OCI-LY7 (cell line): ENCODE measurements around the gene HLA-F. TPM values are rescaled to one million over a fixed set of nuclear protein-coding genes. Genes with fewer than 3 reads are reported as not detected.

Experiments used
- BruUV-seq: library from RNA; stranded (reverse); fragments of 400-500 nt; replicated peaks from 2 replicates; lab custom pipeline; 2021; lab: Mats Ljungman, UMichigan
- CTCF ChIA-PET: fragments of 300-600 bp; sonication (Branson Sonifier 250); formaldehyde crosslinking; loops from one replicate; lab custom pipeline; 2022; ENCODE audit warnings: antibody characterized with exemption; ENCODE audit not compliant: unreplicated experiment; lab: Charles Lee
- POLR2A ChIA-PET: fragments of 300-600 bp; sonication (Branson Sonifier 250); formaldehyde crosslinking; loops from one replicate; lab custom pipeline; 2022; ENCODE audit warnings: antibody characterized with exemption; lab: Charles Lee
- DNase-seq: peaks from one replicate; pipeline ENCODE4 v3.0.0-alpha.2; 2015; ENCODE audit warnings: low spot score
- H2AFZ ChIP-seq: fragments of 200-600 bp; sonication (generic), shearing (Covaris generic); 2 replicates; pipeline ENCODE4 v1.6.1; 2014; ENCODE audit warnings: mild to moderate bottlenecking, antibody characterized with exemption, low read length, moderate library complexity
- H3K27ac ChIP-seq: fragments of 200-600 bp; sonication (generic); 2 replicates; pipeline ENCODE4 v1.5.1; 2014; ENCODE audit warnings: mixed run types, low read depth, mild to moderate bottlenecking, moderate library complexity, low read length, inconsistent platforms; ENCODE audit not compliant: poor library complexity, severe bottlenecking
- H3K36me3 ChIP-seq: fragments of 200-600 bp; sonication (generic); 2 replicates; pipeline ENCODE4 v1.6.1; 2014; ENCODE audit warnings: mild to moderate bottlenecking, antibody characterized with exemption, low read length, moderate library complexity, mixed read lengths; ENCODE audit not compliant: insufficient read depth
- H3K4me1 ChIP-seq: fragments of 200-600 bp; sonication (generic); 2 replicates; pipeline ENCODE4 v1.5.1; 2014; ENCODE audit warnings: mild to moderate bottlenecking, low read length; ENCODE audit not compliant: insufficient read depth, poor library complexity, severe bottlenecking
- H3K4me2 ChIP-seq: fragments of 200-600 bp; sonication (generic); 2 replicates; pipeline ENCODE4 v1.6.1; 2014; ENCODE audit warnings: mild to moderate bottlenecking, low read length
- H3K4me3 ChIP-seq: fragments of 200-600 bp; sonication (generic); 2 replicates; pipeline ENCODE4 v1.5.1; 2014; ENCODE audit warnings: mild to moderate bottlenecking, low read depth, low read length; ENCODE audit not compliant: poor library complexity, severe bottlenecking
- H3K79me2 ChIP-seq: fragments of 200-600 bp; sonication (generic); 2 replicates; pipeline ENCODE4 v1.6.1; 2016; ENCODE audit warnings: low read depth, mild to moderate bottlenecking, low read length, moderate library complexity, mixed read lengths; ENCODE audit not compliant: insufficient read depth
- H3K9me2 ChIP-seq: fragments of 200-600 bp; sonication (generic); 2 replicates; pipeline ENCODE4 v1.6.1; 2016; ENCODE audit warnings: mild to moderate bottlenecking, low read length, mixed read lengths; ENCODE audit not compliant: insufficient read depth
- H3K9me3 ChIP-seq: fragments of 200-600 bp; sonication (generic); 2 replicates; pipeline ENCODE4 v1.6.1; 2014; ENCODE audit warnings: mild to moderate bottlenecking, mixed run types, low read length, mixed read lengths
- H4K20me1 ChIP-seq: fragments of 200-600 bp; sonication (generic); 2 replicates; pipeline ENCODE4 v1.6.1; 2014; ENCODE audit warnings: mild to moderate bottlenecking, antibody characterized with exemption, low read length, moderate library complexity, mixed read lengths; ENCODE audit not compliant: insufficient read depth
- CTCF ChIP-seq: fragments of 200-600 bp; sonication (generic); conservative IDR thresholded peaks from 2 replicates; pipeline ENCODE4 v1.5.1; 2014; ENCODE audit warnings: mild to moderate bottlenecking, antibody characterized with exemption, low read length, moderate library complexity, mixed read lengths
- EZH2phosphoT487 ChIP-seq: fragments of 200-600 bp; sonication (generic); IDR thresholded peaks from 2 replicates; pipeline ENCODE4 v1.6.1; 2018; ENCODE audit warnings: low read depth, borderline replicate concordance, mild to moderate bottlenecking, mixed run types, antibody characterized with exemption, low read length, moderate library complexity, mixed read lengths
- intact Hi-C: fragments of 100-400 bp; cut with micrococcal nuclease; formaldehyde crosslinking; loops from one replicate; pipeline ENCODE4 v1.10.0; 2022; ENCODE audit not compliant: unreplicated experiment
- total RNA-seq, 2 experiments: library from RNA; depleted of rRNA in 1 of 2; stranded (reverse); fragments of >200 nt in 1 of 2; shearing (Covaris generic) in 1 of 2; gene quantifications; 2 replicates each; pipeline ENCODE4 v1.2.3, GENCODE V29; 2014 to 2022

The HLA-F gene
- total RNA-seq, 2 experiments from 2014 or later: 56.0 to 83.2 TPM

- no peaks in the 10 kb centered on the region for H3K36me3 ChIP-seq
- H3K4me1 ChIP-seq: peaks cover 41% of the 10 kb centered on the region
- TF ChIP-seq CTCF: no peak
- TF ChIP-seq EZH2phosphoT487: no peak
- DNase-seq: no peak
- ChIA-PET CTCF (no interaction called here), POLR2A (no interaction called here)
- H4K20me1 ChIP-seq: no peaks in the 10 kb centered on the region
- H3K9me3 ChIP-seq: no peaks in the 10 kb centered on the region
- H3K9me2 ChIP-seq: no peaks in the 10 kb centered on the region
- no peak overlapping the region for H2AFZ ChIP-seq
- intact Hi-C loops: no loop called here
- no peak overlapping the region for H3K4me2 ChIP-seq
- no TSS peak for BruUV-seq
- H3K27ac ChIP-seq: no peak overlapping the region
- no peaks in the 10 kb centered on the region for H3K79me2 ChIP-seq
- H3K4me3 ChIP-seq: no peak overlapping the region
These were observed 32.1 kb downstream of the HLA-F start for GRCh38 chr6:29755295-29755871.

- POLR2A ChIA-PET: no interaction called here
- CTCF ChIA-PET: no interaction called here
- H3K4me3 ChIP-seq: no peak overlapping the region
These were observed 34.0 kb downstream of the HLA-F start for GRCh38 chr6:29757282-29757681.

More at GRCh38 chr6:29757282-29757681, 34.0 kb downstream of the HLA-F start:
- no TSS peak for BruUV-seq
- Histone ChIP-seq H2AFZ (no peak overlapping the region), H3K9me3 (no peaks in the 10 kb centered on the region), H3K4me2 (no peak overlapping the region), H4K20me1 (no peaks in the 10 kb centered on the region), H3K27ac (no peak overlapping the region), H3K79me2 (no peaks in the 10 kb centered on the region), H3K36me3 (no peaks in the 10 kb centered on the region), H3K4me1 (peaks cover 41% of the 10 kb centered on the region), H3K9me2 (no peaks in the 10 kb centered on the region)
- no peak for DNase-seq
- intact Hi-C loops: no loop called here
- no peak for TF ChIP-seq CTCF
- TF ChIP-seq EZH2phosphoT487: no peak
